Stimulated activated naive B cell treated with anti-CD40 and anti-IgM and Interleukin-4, amounts not matched to agents 10 μg/mL and 1 μg/mL and 100 μg/mL, for 72 hours (primary cell): ENCODE results near the gene MBOAT2.

Experiments used
- ATAC-seq, 2 donors: fragments of 150-1000 bp; cut with Tn5 transposase; replicated peaks; 2 replicates each; pipeline ENCODE4 v1.10.0; 2021; ENCODE audit warnings: moderate library complexity in 1 of 2
- DNase-seq: peaks from one replicate; pipeline ENCODE4 v3.0.0; 2021
- H3K27ac Mint-ChIP-seq: one replicate; pipeline ENCODE4 v1.8.0; 2022; ENCODE audit warnings: mild to moderate bottlenecking, mixed read lengths
- H3K27me3 Mint-ChIP-seq, 2 donors: one replicate each; pipeline ENCODE4 v1.8.0; 2022; ENCODE audit warnings: mixed read lengths in 2 of 2
- H3K36me3 Mint-ChIP-seq, 2 donors: one replicate each; pipeline ENCODE4 v1.8.0; 2022; ENCODE audit warnings: mixed read lengths in 2 of 2, mild to moderate bottlenecking in 1 of 2
- H3K4me1 Mint-ChIP-seq, 2 donors: one replicate each; pipeline ENCODE4 v1.8.0; 2022; ENCODE audit warnings: mixed read lengths in 2 of 2, mild to moderate bottlenecking in 1 of 2
- H3K4me3 Mint-ChIP-seq, 2 donors: one replicate each; pipeline ENCODE4 v1.8.0; 2022; ENCODE audit warnings: mild to moderate bottlenecking in 2 of 2, mixed read lengths in 2 of 2, moderate library complexity in 1 of 2
- H3K9me3 Mint-ChIP-seq, 2 donors: one replicate each; pipeline ENCODE4 v1.8.0; 2022; ENCODE audit warnings: mixed read lengths in 2 of 2, mild to moderate bottlenecking in 1 of 2

The MBOAT2 gene

DNA sequence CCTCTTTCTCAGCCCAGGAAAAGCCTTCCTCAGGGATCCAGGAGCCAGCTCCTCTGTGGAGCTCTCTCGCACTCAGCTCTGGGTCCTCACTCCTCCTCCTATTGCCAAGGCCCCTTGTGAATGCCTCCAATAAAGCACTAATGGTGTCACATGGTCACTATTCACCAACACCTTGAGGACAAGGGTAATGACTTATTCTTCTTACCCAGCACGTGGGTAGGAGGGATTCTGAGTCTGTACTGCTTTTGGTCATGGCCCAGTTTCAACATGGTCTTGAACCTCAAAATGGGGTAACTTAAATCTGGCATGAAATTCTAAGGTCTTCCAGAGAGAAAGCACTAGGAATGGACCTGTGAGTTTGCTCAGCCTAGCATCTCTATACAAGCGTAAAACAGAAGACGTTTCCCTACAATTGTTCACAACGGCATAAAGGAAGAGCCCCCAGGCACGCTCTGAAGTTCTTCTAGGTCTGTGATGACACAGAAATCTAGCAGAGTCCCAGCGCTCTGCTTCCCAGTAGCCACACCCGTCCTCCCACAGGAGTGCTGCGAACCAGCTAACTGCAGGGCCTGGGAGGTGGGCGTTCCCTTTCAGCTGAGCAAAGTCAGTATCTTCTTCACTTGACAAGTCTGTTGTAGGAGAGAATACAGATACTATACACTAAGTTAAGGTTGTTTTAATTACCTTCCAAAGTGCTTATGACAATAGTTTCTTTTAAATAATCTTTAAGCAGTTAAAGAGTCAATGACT, 151.5 kb downstream of the MBOAT2 start:
- no peaks in the 10 kb centered on the region for H3K9me3 Mint-ChIP-seq
- H3K4me1 Mint-ChIP-seq: no peaks in the 10 kb centered on the region
- H3K36me3 Mint-ChIP-seq: no peaks in the 10 kb centered on the region
- ATAC-seq: no peak
- no peak overlapping the region for H3K27ac Mint-ChIP-seq
- no peak for DNase-seq
- peaks cover under 1 to 1% of the 10 kb centered on the region in 2 donors for H3K27me3 Mint-ChIP-seq
- H3K4me3 Mint-ChIP-seq: no peak overlapping the region

DNA sequence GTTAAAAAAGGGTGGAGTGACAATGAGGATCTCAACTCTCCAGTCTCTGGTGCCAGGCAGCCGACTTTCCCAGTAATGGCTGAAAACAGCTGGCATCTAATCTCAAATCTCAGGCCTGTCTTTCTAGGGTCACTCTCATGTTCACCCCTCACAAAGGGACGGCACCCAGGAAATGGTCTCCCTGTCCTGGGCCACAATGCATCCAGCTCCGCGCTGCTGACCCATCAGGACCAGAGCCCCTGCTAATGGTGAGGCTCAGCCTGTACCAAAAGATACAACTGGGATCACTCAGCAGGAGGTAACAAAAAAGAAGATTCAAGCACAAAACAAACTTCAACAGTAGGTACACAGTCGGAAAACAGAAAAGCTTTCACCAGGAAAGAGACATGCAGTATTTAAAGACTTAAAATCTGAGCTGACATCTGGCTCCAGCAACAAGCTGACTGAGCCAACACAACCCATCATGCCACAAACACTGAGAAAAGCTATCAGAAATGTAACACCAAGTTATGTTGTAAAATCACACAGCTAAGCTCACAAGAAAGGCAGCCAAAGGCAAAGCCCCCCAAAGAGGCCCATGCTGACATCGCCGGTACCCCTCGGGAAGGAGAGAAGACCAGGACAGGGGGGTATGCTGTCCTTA, 152.5 kb downstream of the MBOAT2 start:
- H3K36me3 Mint-ChIP-seq: no peaks in the 10 kb centered on the region
- peaks cover 10% of the 10 kb centered on the region in 2 donors for H3K27me3 Mint-ChIP-seq
- no peak for DNase-seq

DNA sequence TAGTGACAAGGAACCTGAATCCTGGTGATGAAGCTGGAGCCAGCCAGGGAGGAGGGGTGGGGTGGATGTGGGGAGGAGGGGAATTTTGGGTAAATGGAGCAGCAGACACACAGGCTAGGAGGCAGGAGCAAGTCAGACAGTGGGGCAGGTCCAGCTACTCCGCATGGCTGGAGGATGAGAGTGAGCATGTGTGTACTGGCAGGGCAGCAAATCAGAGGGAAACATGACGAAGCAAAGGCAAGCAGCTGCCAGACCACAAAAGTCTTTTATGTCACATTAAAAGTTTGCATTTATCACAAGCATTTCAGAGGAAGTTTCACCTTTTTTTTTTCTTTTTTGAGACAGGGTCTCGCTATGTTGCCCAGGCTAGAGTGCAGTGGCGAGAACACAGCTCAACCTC, 154.2 kb downstream of the MBOAT2 start:
- Mint-ChIP-seq H3K36me3 (no peaks in the 10 kb centered on the region), H3K4me1 (no peaks in the 10 kb centered on the region), H3K9me3 (no peaks in the 10 kb centered on the region), H3K27me3 (peaks cover 10 to 20% of the 10 kb centered on the region in 2 donors), H3K27ac (no peak overlapping the region), H3K4me3 (no peak overlapping the region)
- no peak for DNase-seq
- ATAC-seq: no peak

More for the DNA sequence above, 152.5 kb downstream of the MBOAT2 start:
- H3K4me1 Mint-ChIP-seq: no peaks in the 10 kb centered on the region
- H3K4me3 Mint-ChIP-seq: no peak overlapping the region
- H3K9me3 Mint-ChIP-seq: no peaks in the 10 kb centered on the region
- H3K27ac Mint-ChIP-seq: no peak overlapping the region
- ATAC-seq: no peak

DNA sequence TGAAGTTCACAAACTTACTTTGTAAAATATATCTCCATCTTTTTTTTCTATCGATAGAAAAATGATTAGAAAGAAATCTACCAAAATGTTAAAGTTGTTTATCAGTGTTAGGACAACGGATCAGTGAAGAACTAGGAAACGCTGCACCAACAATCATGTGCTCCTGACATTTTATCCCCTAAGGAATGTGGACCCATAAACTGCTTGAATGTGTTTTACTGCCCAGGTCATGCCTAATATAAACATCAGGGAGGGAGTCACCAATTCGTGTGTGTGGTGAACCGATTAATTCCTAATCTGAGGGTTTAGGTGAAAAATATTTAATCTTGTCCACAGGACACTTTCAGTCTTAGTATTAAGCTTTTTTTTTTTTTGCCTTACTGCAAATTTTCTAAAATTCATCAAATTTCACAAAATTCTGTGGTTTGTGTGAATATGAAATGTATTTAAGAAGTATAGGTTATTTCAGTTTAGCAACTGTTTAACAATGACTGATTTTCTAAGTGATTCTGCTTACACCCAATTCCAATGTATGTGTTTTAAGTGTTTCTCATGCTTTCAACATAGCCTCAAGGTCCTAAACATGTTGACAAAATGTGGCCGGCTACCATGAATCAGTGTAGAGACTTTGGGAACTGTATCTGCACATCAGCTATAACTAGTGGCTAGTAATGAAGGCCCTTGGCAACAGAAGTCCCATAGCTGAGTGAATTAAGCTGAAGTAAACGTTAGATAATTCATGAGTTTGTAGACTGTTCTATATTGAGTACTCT, 155.0 kb downstream of the MBOAT2 start:
- ATAC-seq (no peak), DNase-seq (no peak)
- H3K4me1 Mint-ChIP-seq: no peaks in the 10 kb centered on the region
- H3K27ac Mint-ChIP-seq: no peak overlapping the region
- H3K36me3 Mint-ChIP-seq: no peaks in the 10 kb centered on the region
- peaks cover 10 to 20% of the 10 kb centered on the region in 2 donors for H3K27me3 Mint-ChIP-seq
- no peaks in the 10 kb centered on the region for H3K9me3 Mint-ChIP-seq
- H3K4me3 Mint-ChIP-seq: no peak overlapping the region

DNA sequence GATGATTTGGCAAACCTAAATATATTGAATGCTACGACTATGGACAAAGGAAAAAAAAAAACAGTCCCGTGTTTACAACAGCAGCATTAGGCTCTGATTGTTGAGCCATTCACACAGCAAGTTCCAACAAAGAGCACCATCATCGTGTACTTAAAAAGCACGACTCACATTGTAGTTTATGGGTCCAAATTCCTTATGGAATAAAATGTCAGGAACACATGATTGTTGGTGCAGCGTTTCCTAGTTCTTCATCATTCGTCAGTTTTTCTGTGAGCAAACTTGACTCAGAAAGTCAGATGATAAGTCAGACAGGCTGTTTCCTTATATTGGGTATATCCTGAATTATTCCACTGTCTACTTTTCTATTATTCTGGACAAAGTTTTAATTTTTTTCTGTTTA, 156.1 kb downstream of the MBOAT2 start:
- H3K4me1 Mint-ChIP-seq: no peaks in the 10 kb centered on the region
- no peak for ATAC-seq

DNA sequence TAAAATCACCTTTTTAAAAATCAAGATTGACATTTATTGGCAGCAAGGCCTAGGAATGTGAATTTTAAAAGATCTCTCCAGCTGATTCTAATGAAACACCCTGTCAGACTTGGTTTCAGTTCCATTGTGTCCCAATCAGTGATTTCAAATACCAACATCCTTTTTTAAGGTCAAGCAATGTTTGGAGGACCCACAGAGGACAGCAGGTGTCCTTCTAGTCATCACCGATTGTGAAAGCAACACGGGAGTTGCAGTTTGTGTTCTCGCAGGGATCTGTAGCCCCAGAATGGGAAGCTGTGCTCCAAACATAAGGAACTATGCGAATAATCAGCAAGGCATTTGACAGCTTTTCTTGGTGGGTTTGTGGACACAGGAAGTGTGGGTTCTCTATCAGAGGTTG, 161.6 kb downstream of the MBOAT2 start:
- H3K27me3 Mint-ChIP-seq: peaks cover 21 to 24% of the 10 kb centered on the region in 2 donors
- no peak overlapping the region for H3K27ac Mint-ChIP-seq
- no peak for DNase-seq

More for the DNA sequence above, 156.1 kb downstream of the MBOAT2 start:
- DNase-seq: no peak
- no peaks in the 10 kb centered on the region for H3K36me3 Mint-ChIP-seq
- H3K27ac Mint-ChIP-seq: no peak overlapping the region
- H3K4me3 Mint-ChIP-seq: no peak overlapping the region
- H3K27me3 Mint-ChIP-seq: peaks cover 13 to 20% of the 10 kb centered on the region in 2 donors
- no peaks in the 10 kb centered on the region for H3K9me3 Mint-ChIP-seq

DNA sequence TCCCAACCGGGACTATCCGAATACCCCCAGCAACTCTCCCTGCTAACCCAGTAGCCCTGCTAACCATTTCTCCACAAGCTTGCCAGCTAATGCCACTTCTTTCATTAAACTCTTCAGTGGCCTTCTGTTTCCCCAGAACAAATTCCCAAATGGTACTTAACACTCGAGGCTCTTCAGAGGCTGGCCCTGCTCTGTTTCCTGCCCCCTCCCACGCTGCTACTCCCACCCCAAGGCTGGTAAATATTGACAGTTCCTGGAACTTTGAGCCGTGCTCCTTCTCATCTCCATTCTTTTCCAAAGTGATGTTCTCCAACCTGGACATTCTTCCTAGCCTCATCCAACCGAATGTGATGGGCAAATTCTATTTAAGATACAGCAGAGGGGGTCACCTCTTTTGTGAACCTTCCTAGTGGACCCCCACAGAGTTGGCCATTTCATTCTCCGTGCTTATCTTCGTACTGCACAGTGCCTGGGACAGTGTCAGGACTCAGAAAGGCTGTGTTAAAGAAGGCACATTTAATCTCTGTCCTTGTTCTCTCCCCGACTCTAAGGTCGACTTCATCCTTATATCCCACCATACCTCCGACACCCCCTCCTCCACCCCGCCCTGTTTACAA, 162.9 kb downstream of the MBOAT2 start:
- Mint-ChIP-seq H3K27ac (no peak overlapping the region), H3K9me3 (no peaks in the 10 kb centered on the region), H3K4me3 (no peak overlapping the region), H3K27me3 (peaks cover 12 to 15% of the 10 kb centered on the region in 2 donors), H3K4me1 (peaks cover 7 to 17% of the 10 kb centered on the region in 2 donors), H3K36me3 (peaks cover 2 to 4% of the 10 kb centered on the region in 2 donors)
- no peak for ATAC-seq
- DNase-seq: no peak

More for the DNA sequence above, 161.6 kb downstream of the MBOAT2 start:
- ATAC-seq: no peak
- H3K9me3 Mint-ChIP-seq: no peaks in the 10 kb centered on the region
- H3K4me3 Mint-ChIP-seq: no peak overlapping the region
- peaks cover 2 to 4% of the 10 kb centered on the region in 2 donors for H3K36me3 Mint-ChIP-seq
- peaks cover 2 to 5% of the 10 kb centered on the region in 2 donors for H3K4me1 Mint-ChIP-seq

DNA sequence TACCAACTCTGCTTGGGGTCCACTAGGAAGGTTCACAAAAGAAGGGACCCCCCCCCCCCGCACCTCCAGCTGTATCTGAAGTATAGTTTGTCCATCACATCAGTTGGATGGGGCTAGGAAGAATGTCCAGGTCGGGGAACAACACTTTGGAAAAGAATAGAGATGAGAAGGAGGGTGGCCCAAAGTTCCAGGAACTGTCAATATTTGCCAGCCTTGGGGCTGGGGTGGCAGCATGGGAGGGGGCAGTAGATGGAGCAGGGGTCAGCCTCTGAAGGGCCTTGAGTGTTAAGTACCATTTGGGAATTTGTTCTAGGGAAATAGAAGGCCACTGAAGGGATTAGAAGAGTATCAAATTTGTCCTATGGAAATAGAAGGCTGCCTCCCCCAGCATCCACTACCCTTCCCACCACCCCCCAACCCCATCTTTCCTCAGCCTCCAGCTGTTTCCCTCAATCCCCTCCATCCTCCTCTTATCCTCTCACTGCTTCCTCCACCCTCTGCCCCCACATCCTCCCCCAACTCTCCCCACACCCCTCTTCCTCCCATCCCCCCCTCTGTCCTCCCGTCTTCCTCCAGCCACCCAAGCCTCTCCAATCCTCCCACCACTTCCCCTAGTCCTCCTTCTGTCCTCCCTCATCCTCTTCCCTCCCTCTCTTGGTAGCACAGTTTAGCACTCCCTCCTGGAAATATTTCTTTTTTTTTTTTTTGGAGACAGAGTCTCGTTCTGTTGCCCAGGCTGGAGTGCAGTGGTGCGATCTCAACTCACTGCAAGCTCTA, 164.1 kb downstream of the MBOAT2 start:
- Mint-ChIP-seq H3K4me1 (peaks cover 13 to 27% of the 10 kb centered on the region in 2 donors), H3K9me3 (no peaks in the 10 kb centered on the region), H3K36me3 (peaks cover 4% of the 10 kb centered on the region in 2 donors), H3K27ac (no peak overlapping the region), H3K27me3 (peaks cover 6 to 12% of the 10 kb centered on the region in 2 donors), H3K4me3 (no peak overlapping the region)
- no peak for DNase-seq
- ATAC-seq: no peak

DNA sequence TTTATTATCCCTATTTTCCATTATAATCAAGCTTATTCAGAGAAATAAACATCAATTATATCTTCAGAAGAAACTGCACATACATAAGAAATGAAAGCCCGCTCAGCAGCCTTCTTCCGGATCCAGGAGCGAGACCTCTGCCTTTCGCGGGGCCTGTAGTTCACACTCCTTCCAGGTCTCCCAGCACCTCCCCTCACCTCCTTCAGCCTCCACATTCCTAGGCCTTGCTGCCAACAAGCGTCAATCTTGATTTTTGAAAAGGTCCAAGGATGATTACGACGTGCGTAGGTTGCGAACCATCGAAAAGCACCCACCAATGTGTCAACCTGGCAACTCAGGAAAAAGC, 165.7 kb downstream of the MBOAT2 start:
- H3K4me1 Mint-ChIP-seq: peaks cover 22 to 36% of the 10 kb centered on the region in 2 donors
- H3K27ac Mint-ChIP-seq: no peak overlapping the region
- H3K27me3 Mint-ChIP-seq: peaks cover 6 to 12% of the 10 kb centered on the region in 2 donors
- H3K9me3 Mint-ChIP-seq: no peaks in the 10 kb centered on the region
- ATAC-seq (peak; percentile 5 to 8), DNase-seq (no peak)
- peak overlapping the region; percentile 94 to 100 for H3K4me3 Mint-ChIP-seq
- H3K36me3 Mint-ChIP-seq: peaks cover 9 to 10% of the 10 kb centered on the region in 2 donors

DNA sequence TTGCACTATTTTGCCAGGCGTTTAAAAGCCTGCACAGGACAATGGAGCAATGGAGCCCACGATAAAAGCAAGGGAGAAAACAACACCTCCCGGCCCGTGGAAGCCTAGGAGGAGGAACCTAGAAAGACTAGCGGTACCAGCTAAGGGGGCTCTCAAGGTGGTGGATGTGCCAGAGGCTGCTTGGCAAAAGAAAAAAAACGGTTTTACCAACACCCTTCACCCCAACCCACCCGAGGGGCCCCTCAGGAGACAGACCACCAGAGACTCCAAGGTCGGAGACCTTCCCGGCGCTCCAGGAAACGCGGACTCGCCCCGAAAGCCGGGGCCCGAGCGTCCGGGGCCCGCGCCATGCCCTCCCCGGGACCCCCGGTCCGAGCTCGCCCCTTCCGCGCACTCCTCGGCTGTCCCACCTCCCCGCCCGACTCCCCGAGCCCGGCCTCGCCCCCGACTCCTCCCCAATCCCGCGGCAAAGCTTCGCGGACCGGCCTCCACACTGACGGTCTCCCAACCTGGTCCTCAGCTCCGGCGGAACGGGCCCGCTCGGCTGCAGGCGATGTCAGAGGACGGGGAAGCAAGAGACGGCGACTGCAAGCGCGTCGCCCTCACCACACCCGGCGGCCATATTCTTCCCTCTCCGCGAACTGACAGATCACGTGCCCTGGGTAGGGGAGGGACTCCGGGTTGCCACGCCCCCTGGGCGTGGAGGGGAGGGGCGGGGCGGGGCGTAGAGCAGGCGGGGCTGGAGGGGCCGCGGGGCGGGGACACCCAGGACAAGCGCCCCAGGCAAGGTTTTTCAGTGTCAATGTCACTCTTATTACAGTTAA, 166.3 kb downstream of the MBOAT2 start, which contains the start of gene KIDINS220:
KIDINS220 (minus strand) TSS at position 643 of the 824 bp plus-strand sequence. CDS start 10,520 bp downstream, outside the sequence.
- Mint-ChIP-seq H3K27ac (peak within 1 kb of the TSS; percentile 99), H3K27me3 (peaks cover 6 to 7% of the 10 kb centered on the region in 2 donors), H3K4me1 (peaks cover 22 to 36% of the 10 kb centered on the region in 2 donors), H3K4me3 (peak within 1 kb of the TSS; percentile 94 to 100), H3K9me3 (no peaks in the 10 kb centered on the region), H3K36me3 (peaks cover 9 to 10% of the 10 kb centered on the region in 2 donors)
- ATAC-seq: peak; percentile 96 to 97
- DNase-seq: peak; percentile 71

DNA sequence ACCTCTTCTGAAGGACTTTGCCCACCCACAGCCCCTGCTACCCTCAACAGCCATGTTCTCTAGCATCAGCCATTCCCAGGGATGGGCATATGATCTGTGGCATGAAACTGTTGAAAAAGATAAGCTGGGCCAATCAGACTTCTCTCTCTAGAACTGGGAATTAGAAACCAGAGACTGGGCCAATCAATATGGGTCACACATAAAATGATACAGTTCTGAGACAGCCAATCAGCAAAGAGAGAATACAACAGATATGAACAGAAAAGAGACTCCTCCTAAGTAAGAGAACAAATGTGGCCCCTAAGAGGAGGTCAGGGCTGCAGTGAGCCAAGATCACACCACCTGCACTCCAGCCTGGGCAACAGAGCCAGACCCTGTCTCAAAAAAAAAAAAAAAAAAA, 168.2 kb downstream of the MBOAT2 start:
- Mint-ChIP-seq H3K4me3 (no peak overlapping the region), H3K27me3 (peaks cover 0 to under 1% of the 10 kb centered on the region in 2 donors), H3K36me3 (peaks cover 9 to 10% of the 10 kb centered on the region in 2 donors), H3K9me3 (no peaks in the 10 kb centered on the region), H3K4me1 (peaks cover 30 to 47% of the 10 kb centered on the region in 2 donors), H3K27ac (no peak overlapping the region)
- DNase-seq (no peak), ATAC-seq (no peak)

DNA sequence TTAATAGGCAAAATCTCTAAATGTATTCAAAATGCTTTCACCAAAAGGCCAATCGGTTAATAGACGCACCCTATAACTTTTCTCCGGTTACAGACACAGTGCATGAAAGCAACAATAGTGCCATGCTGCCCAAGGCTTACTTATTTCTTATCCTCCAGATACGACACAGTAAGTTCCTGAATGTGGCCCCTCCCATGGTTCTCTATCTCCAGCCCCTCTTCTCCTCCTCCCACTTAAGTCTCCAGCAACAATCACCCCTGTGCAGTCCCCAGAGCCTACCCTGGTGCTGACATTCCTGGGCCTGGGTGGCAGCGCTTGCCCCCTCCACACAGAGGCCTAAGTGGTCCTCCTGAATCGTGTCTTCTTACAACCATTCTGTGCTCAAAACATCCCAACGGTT, 169.6 kb downstream of the MBOAT2 start:
- no peak overlapping the region for H3K4me3 Mint-ChIP-seq

DNA sequence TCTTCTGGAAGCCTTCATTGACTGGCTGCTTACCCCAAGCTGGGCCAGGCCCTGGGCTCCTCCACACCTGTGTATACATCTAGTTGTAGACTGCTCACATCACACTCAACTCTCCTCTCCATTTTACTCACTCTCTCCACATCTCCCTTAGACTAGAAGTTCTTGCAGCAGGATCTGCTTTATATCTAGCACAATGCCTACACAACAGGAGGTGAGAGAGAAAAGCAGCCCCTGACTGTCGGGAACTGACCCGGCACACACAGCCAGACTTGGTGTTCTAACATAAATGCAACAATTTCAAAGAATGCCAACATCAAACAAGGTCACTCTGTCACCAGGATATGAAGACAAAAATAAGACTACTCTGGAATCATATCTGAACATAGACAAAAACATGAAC, 172.0 kb downstream of the MBOAT2 start:
- DNase-seq (no peak), ATAC-seq (no peak)
- H3K4me1 Mint-ChIP-seq: peaks cover 41 to 51% of the 10 kb centered on the region in 2 donors
- no peaks in the 10 kb centered on the region for H3K27me3 Mint-ChIP-seq
- no peak overlapping the region for H3K4me3 Mint-ChIP-seq
- peaks cover 11% of the 10 kb centered on the region in 2 donors for H3K36me3 Mint-ChIP-seq
- H3K9me3 Mint-ChIP-seq: no peaks in the 10 kb centered on the region
- no peak overlapping the region for H3K27ac Mint-ChIP-seq

More for the DNA sequence above, 169.6 kb downstream of the MBOAT2 start:
- H3K27me3 Mint-ChIP-seq: no peaks in the 10 kb centered on the region
- peaks cover 36 to 54% of the 10 kb centered on the region in 2 donors for H3K4me1 Mint-ChIP-seq
- DNase-seq: no peak
- no peak for ATAC-seq
- H3K9me3 Mint-ChIP-seq: no peaks in the 10 kb centered on the region
- H3K36me3 Mint-ChIP-seq: peaks cover 9 to 10% of the 10 kb centered on the region in 2 donors
- no peak overlapping the region for H3K27ac Mint-ChIP-seq
